WTC11 (cell line): ENCODE data around the gene MS4A13. TPM values are rescaled to one million over a fixed set of nuclear protein-coding genes. Genes with fewer than 3 reads are reported as not detected.

Experiments used
- ATAC-seq: fragments of 200-7000 bp; cut with Tn5 transposase; 2 replicates; pipeline ENCODE4 v1.10.0; 2021; ENCODE audit warnings: mild to moderate bottlenecking, moderate library complexity
- Bru-seq: library from RNA; stranded (reverse); fragments of 400-500 nt; gene quantifications from one replicate; lab custom pipeline; 2021; lab: Mats Ljungman, UMichigan
- CTCF ChIA-PET: fragments of 300-600 bp; sonication (Branson Sonifier 250); formaldehyde crosslinking; loops from one replicate; lab custom pipeline; 2021; ENCODE audit warnings: antibody characterized with exemption; lab: Charles Lee
- POLR2A ChIA-PET: fragments of 350-600 bp; sonication (Branson Sonifier 250); formaldehyde crosslinking; loops from one replicate; lab custom pipeline; 2021; ENCODE audit warnings: antibody characterized with exemption; lab: Charles Lee
- DNase-seq: peaks from one replicate; pipeline ENCODE4 v3.0.0; 2021; ENCODE audit warnings: low spot score
- H3K27ac Mint-ChIP-seq: 2 replicates; pipeline ENCODE4 v1.8.0; 2021; ENCODE audit warnings: mixed read lengths
- H3K27me3 Mint-ChIP-seq: 2 replicates; pipeline ENCODE4 v1.8.0; 2021; ENCODE audit warnings: low read depth, mild to moderate bottlenecking, moderate library complexity, mixed read lengths
- H3K36me3 Mint-ChIP-seq: 2 replicates; pipeline ENCODE4 v1.8.0; 2021; ENCODE audit warnings: mixed read lengths
- H3K4me1 Mint-ChIP-seq: 2 replicates; pipeline ENCODE4 v1.8.0; 2022; ENCODE audit warnings: mixed read lengths
- H3K4me3 Mint-ChIP-seq: 2 replicates; pipeline ENCODE4 v1.8.0; 2021; ENCODE audit warnings: mild to moderate bottlenecking, moderate library complexity, mixed read lengths
- H3K9me3 Mint-ChIP-seq: 2 replicates; pipeline ENCODE4 v1.8.0; 2021; ENCODE audit warnings: mixed read lengths
- CREB1 ChIP-seq: sonication (generic); formaldehyde crosslinking; IDR thresholded peaks from 2 replicates; pipeline ENCODE4 v1.8.0; 2023; ENCODE audit warnings: mild to moderate bottlenecking, missing genetic modification reagents
- ETV6 ChIP-seq: sonication (generic); formaldehyde crosslinking; IDR thresholded peaks from 2 replicates; pipeline ENCODE4 v1.8.1; 2022; ENCODE audit warnings: mild to moderate bottlenecking, missing genetic modification reagents
- FOXK1 ChIP-seq: sonication (generic); formaldehyde crosslinking; IDR thresholded peaks from 2 replicates; pipeline ENCODE4 v1.8.0; 2022; ENCODE audit warnings: mild to moderate bottlenecking, moderate library complexity, missing genetic modification reagents
- HMGA2 ChIP-seq: fragments of 250-450 bp; sonication (Bioruptor Pico); IDR thresholded peaks from 2 replicates; pipeline ENCODE4 v1.4.0; 2021; ENCODE audit warnings: mild to moderate bottlenecking, moderate library complexity
- JAZF1 ChIP-seq: fragments of 250-450 bp; sonication (Bioruptor Pico); IDR thresholded peaks from 2 replicates; pipeline ENCODE4 v1.9.0; 2021; ENCODE audit warnings: moderate library complexity, mild to moderate bottlenecking, inconsistent platforms
- RELA ChIP-seq: sonication (generic); formaldehyde crosslinking; IDR thresholded peaks from 2 replicates; pipeline ENCODE4 v1.8.1; 2022; ENCODE audit warnings: missing genetic modification reagents, mild to moderate bottlenecking, borderline replicate concordance
- SP1 ChIP-seq: sonication (generic); formaldehyde crosslinking; conservative IDR thresholded peaks from 2 replicates; pipeline ENCODE4 v1.8.1; 2022; ENCODE audit warnings: missing genetic modification reagents
- ZNF121 ChIP-seq: sonication (generic); formaldehyde crosslinking; IDR thresholded peaks from 2 replicates; pipeline ENCODE4 v1.8.0; 2023; ENCODE audit warnings: missing genetic modification reagents
- ZNF138 ChIP-seq: sonication (generic); formaldehyde crosslinking; conservative IDR thresholded peaks from 2 replicates; pipeline ENCODE4 v1.8.1; 2022; ENCODE audit warnings: mild to moderate bottlenecking, moderate library complexity, missing genetic modification reagents
- ZNF396 ChIP-seq: fragments of 250-450 bp; sonication (Bioruptor Pico); IDR thresholded peaks from 2 replicates; pipeline ENCODE4 v1.8.0; 2021; ENCODE audit warnings: mild to moderate bottlenecking, moderate library complexity, borderline replicate concordance
- long read RNA-seq, 3 experiments: library from RNA in 1 of 3; library from capped mRNA in 1 of 3; library from polyadenylated mRNA in 1 of 3; unstranded in 2 of 3; stranded (forward) in 1 of 3; transcript quantifications; one replicate each; pipeline ENCODE4 v2.0.0, GENCODE V29; 2021
- total RNA-seq: library from RNA; stranded (reverse); gene quantifications from 3 replicates; pipeline ENCODE4 v1.2.3, GENCODE V29; 2021
- TF ChIP-seq, protein P1 (sequence below): sonication (generic); formaldehyde crosslinking; IDR thresholded peaks from 2 replicates; pipeline ENCODE4 v1.8.0; 2022; ENCODE audit warnings: mild to moderate bottlenecking, missing genetic modification reagents
- TF ChIP-seq, protein P2 (sequence below): fragments of 250-450 bp; sonication (Bioruptor Pico); IDR thresholded peaks from 2 replicates; pipeline ENCODE4 v1.8.0; 2021; ENCODE audit warnings: mild to moderate bottlenecking
- TF ChIP-seq, protein P3 (sequence below): sonication (generic); formaldehyde crosslinking; IDR thresholded peaks from 2 replicates; pipeline ENCODE4 v1.8.0; 2022; ENCODE audit warnings: mild to moderate bottlenecking, missing genetic modification reagents
- TF ChIP-seq, protein P4 (sequence below): fragments of 250-450 bp; sonication (Bioruptor Pico); IDR thresholded peaks from 2 replicates; pipeline ENCODE4 v1.9.0; 2021; ENCODE audit warnings: moderate library complexity, mild to moderate bottlenecking, inconsistent platforms, borderline replicate concordance
- TF ChIP-seq, protein P5 (sequence below): sonication (generic); formaldehyde crosslinking; IDR thresholded peaks from 2 replicates; pipeline ENCODE4 v1.8.0; 2022; ENCODE audit warnings: mild to moderate bottlenecking, missing genetic modification reagents
- TF ChIP-seq, protein P6 (sequence below): sonication (generic); formaldehyde crosslinking; IDR thresholded peaks from 2 replicates; pipeline ENCODE4 v1.8.1; 2022; ENCODE audit warnings: mild to moderate bottlenecking, missing genetic modification reagents, moderate library complexity, borderline replicate concordance

The MS4A13 gene, protein sequence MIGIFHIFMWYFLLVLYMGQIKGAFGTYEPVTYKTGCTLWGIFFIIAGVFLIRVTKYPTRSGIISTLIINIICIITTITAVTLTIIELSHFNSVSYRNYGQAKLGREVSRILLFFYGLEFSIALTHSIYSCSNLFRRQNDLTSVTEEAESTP
- total RNA-seq (not detected in 3 replicates), Bru-seq, nascent RNA (percentile 12 among the genes with signal in this experiment)
- long read RNA-seq, experiment 1: 0 reads
- long read RNA-seq, experiment 2: 0 reads
- long read RNA-seq, experiment 3: 0 reads

DNA sequence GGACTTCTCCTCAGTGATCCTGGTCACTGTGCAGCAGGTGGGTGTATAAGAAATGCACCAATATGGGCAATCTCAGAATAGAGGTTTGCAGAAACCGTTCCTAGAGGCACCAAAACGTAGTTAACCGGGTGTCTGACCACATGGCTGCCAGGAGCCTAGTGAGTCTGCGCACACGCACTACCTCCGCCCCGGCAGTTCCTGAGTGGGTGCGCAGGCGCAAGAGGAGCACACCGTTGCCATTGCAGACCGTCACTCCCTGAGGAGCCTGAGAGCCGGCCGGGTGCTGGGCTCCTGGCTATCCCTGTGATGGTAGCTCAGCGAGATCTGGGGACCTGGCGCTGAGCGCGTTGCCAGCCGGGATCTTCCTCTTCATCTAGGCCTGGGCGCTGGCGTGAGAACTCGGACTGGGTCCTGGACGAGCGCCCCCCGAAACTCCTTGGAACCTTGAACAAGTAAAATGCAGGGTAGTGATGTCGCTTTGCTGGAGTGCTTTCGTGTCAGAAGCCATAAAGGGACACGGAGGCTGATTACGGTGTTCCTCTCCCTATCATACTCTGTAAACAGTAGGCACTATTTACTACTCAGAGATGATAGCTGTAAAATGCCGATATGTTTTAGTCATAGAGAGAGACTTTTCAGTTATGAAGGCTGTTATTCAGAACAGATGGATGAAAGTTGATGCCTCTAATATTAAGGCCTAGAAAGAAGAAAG is at the start of gene MS4A13:
Gene MS4A13 (plus strand): TSS at position 249 of the 712 bp plus-strand sequence. CDS start 2,692 bp downstream, outside the sequence.
- ATAC-seq (no peak), DNase-seq (no peak)
- Mint-ChIP-seq H3K4me3 (no peak within 1 kb of the TSS), H3K9me3 (peaks cover 28% of the 10 kb centered on the region), H3K27me3 (no peaks in the 10 kb centered on the region; the same call in 1 of the 2 replicates), H3K36me3 (peaks cover 16% of the 10 kb centered on the region), H3K27ac (no peak within 1 kb of the TSS), H3K4me1 (peaks cover 6% of the 10 kb centered on the region)
- TF ChIP-seq, protein P1, sequence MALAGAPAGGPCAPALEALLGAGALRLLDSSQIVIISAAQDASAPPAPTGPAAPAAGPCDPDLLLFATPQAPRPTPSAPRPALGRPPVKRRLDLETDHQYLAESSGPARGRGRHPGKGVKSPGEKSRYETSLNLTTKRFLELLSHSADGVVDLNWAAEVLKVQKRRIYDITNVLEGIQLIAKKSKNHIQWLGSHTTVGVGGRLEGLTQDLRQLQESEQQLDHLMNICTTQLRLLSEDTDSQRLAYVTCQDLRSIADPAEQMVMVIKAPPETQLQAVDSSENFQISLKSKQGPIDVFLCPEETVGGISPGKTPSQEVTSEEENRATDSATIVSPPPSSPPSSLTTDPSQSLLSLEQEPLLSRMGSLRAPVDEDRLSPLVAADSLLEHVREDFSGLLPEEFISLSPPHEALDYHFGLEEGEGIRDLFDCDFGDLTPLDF (CRISPR knock-in tag): no peak
- TF ChIP-seq, protein P2, sequence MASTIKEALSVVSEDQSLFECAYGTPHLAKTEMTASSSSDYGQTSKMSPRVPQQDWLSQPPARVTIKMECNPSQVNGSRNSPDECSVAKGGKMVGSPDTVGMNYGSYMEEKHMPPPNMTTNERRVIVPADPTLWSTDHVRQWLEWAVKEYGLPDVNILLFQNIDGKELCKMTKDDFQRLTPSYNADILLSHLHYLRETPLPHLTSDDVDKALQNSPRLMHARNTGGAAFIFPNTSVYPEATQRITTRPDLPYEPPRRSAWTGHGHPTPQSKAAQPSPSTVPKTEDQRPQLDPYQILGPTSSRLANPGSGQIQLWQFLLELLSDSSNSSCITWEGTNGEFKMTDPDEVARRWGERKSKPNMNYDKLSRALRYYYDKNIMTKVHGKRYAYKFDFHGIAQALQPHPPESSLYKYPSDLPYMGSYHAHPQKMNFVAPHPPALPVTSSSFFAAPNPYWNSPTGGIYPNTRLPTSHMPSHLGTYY (CRISPR knock-in tag): no peak
- TF ChIP-seq, protein P3, sequence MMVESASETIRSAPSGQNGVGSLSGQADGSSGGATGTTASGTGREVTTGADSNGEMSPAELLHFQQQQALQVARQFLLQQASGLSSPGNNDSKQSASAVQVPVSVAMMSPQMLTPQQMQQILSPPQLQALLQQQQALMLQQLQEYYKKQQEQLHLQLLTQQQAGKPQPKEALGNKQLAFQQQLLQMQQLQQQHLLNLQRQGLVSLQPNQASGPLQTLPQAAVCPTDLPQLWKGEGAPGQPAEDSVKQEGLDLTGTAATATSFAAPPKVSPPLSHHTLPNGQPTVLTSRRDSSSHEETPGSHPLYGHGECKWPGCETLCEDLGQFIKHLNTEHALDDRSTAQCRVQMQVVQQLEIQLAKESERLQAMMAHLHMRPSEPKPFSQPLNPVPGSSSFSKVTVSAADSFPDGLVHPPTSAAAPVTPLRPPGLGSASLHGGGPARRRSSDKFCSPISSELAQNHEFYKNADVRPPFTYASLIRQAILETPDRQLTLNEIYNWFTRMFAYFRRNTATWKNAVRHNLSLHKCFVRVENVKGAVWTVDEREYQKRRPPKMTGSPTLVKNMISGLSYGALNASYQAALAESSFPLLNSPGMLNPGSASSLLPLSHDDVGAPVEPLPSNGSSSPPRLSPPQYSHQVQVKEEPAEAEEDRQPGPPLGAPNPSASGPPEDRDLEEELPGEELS: no peak
- ChIA-PET CTCF (no interaction called here), POLR2A (no interaction called here)

DNA sequence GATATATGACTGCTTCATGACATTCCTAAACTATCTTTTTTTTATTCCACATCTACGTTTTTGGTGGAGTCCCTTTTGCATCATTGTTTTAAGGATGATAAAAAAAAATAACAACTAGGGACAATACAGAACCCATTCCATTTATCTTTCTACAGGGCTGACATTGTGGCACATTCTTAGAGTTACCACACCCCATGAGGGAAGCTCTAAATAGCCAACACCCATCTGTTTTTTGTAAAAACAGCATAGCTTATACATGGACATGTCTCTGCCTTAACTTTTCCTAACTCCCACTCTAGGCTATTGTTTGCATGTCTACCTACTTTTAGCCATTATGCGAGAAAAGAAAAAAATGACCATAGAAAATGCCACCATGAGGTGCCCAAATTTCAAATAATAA is 46.4 kb upstream of the MS4A13 start:
- H3K27me3 Mint-ChIP-seq: no peaks in the 10 kb centered on the region
- DNase-seq (no peak), ATAC-seq (no peak)
- ChIA-PET POLR2A (no interaction called here), CTCF (interaction anchor here (1.5 kb wide), 1 partner anchor 105 kb away, joined by 4 read pairs; no protein-coding TSS in a partner anchor)
- H3K36me3 Mint-ChIP-seq: no peaks in the 10 kb centered on the region
- no peak overlapping the region for H3K27ac Mint-ChIP-seq
- no peak overlapping the region for H3K4me3 Mint-ChIP-seq
- TF ChIP-seq, protein P4, sequence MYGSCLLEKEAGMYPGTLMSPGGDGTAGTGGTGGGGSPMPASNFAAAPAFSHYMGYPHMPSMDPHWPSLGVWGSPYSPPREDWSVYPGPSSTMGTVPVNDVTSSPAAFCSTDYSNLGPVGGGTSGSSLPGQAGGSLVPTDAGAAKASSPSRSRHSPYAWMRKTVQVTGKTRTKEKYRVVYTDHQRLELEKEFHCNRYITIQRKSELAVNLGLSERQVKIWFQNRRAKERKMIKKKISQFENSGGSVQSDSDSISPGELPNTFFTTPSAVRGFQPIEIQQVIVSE (CRISPR knock-in tag): no peak
- TF ChIP-seq ZNF396 (CRISPR knock-in tag): no peak
- no peak for TF ChIP-seq ZNF138 (CRISPR knock-in tag)
- TF ChIP-seq SP1 (CRISPR knock-in tag): no peak
- no peaks in the 10 kb centered on the region for H3K4me1 Mint-ChIP-seq
- no peaks in the 10 kb centered on the region for H3K9me3 Mint-ChIP-seq

DNA sequence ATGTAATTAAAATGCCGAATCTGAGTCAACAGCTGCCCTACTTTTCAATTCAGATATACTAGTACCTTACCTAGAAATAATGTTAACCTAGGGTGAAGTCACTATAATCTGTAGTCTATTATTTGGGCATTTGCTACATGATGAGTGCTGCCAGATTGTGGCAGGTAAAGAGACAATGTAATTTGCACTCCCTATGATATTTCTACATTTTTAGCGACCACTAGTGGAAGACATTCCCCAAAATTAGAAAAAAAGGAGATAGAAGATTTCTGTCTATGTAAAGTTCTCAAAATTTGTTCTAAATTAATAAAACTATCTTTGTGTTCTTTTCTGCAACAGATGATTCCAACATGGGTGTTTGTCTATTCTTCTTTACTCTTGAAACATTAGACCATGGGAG is 45.5 kb upstream of the MS4A13 start:
- ChIA-PET POLR2A (no interaction called here), CTCF (no interaction called here)
- no peak for TF ChIP-seq RELA (CRISPR knock-in tag)
- TF ChIP-seq HMGA2: no peak
- TF ChIP-seq ZNF121 (CRISPR knock-in tag): no peak
- no peak for TF ChIP-seq JAZF1 (CRISPR knock-in tag)
- TF ChIP-seq, protein P5, sequence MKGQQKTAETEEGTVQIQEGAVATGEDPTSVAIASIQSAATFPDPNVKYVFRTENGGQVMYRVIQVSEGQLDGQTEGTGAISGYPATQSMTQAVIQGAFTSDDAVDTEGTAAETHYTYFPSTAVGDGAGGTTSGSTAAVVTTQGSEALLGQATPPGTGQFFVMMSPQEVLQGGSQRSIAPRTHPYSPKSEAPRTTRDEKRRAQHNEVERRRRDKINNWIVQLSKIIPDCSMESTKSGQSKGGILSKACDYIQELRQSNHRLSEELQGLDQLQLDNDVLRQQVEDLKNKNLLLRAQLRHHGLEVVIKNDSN (CRISPR knock-in tag): no peak
- TF ChIP-seq ETV6: no peak
- TF ChIP-seq, protein P6, sequence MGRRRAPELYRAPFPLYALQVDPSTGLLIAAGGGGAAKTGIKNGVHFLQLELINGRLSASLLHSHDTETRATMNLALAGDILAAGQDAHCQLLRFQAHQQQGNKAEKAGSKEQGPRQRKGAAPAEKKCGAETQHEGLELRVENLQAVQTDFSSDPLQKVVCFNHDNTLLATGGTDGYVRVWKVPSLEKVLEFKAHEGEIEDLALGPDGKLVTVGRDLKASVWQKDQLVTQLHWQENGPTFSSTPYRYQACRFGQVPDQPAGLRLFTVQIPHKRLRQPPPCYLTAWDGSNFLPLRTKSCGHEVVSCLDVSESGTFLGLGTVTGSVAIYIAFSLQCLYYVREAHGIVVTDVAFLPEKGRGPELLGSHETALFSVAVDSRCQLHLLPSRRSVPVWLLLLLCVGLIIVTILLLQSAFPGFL (CRISPR knock-in tag): no peak
- no peak for TF ChIP-seq CREB1 (CRISPR knock-in tag)
- TF ChIP-seq FOXK1 (CRISPR knock-in tag): no peak
- 0 out of 2 replicates have a peak, but pooled peaks cover 3% of the 10 kb centered on the region for H3K36me3 Mint-ChIP-seq
- H3K9me3 Mint-ChIP-seq: no peaks in the 10 kb centered on the region
- no peaks in the 10 kb centered on the region for H3K27me3 Mint-ChIP-seq
- no peak for DNase-seq
- H3K4me3 Mint-ChIP-seq: no peak overlapping the region
- H3K27ac Mint-ChIP-seq: no peak overlapping the region
- H3K4me1 Mint-ChIP-seq: no peaks in the 10 kb centered on the region
- no peak for ATAC-seq
